Measurements from ENCODE around the gene KRTAP10-1.
"Not testable (repeated sequence)": the region's sequence is repeated elsewhere in the genome, so short reads cannot be mapped to it uniquely, and the experiment has no call there.

Gene KRTAP10-1

DNA sequence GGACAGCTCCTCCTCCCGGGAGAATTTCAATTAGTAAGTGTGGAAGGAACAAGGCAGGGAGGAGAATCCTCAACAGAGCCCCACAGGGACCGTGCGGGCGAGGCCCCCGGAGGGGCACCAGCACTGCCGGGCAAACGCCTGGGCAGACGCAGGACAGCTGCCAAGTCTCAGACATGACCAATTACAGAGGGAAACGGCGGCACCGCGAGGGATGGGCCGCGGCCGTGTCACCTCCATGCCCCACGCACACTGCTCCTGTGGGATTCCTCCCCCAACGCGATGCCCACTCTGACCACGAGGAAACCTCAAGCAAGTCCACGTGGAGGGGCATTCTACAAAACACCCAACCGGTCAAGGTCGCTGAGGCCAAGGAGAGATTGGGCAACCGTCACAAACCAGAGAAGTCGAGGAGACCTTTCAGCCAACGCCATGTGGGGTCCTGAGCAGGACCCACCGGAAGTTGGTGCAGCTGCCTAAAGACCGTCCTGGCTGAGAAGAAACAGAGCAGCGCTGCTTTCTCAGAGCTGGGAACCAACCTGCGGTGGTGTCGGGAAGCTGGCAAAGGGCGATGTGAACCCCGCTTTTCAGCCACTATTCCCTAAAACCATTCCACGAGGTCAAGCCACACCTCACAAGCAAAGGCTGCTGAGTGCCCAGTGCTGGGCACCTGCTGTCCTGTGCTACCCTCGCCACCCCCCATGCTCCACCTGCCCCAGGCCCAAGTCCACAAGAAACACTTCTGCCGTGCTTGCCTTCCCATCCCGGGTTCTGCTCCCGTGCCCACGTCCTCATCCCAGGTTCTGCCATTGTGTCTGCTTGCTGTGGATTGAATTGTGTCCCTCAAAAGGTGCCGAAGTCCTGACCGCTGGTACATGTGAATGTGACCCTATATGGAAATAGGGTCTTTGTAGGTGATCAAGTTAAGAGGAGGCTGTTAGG, 32.1 kb upstream of the KRTAP10-1 start:
- no peak for DNase-seq (ENCODE audit: low read depth in 1 of 2, low spot score in 1 of 2)

DNA sequence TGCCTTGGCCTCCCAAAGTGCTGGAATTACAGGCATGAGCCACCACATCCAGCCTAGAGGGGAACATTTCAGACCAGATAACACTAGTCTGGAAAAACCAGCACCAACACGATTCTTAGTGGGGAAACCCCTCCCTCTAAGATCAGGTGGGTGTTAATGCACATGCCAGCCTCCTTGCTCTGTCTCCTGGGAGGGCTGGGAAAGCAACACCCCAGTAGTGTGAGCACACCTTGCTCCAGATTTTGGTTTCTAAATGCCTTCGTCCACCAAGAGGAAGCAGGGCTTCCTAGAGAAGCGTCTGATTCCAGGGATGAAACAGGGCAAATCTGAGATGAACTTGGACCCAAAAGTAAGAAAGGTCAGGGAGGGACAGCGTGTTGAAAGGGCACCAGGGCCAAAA, 31.3 kb upstream of the KRTAP10-1 start:
- no peak for DNase-seq (ENCODE audit: low read depth in 1 of 2, low spot score in 1 of 2)

DNA sequence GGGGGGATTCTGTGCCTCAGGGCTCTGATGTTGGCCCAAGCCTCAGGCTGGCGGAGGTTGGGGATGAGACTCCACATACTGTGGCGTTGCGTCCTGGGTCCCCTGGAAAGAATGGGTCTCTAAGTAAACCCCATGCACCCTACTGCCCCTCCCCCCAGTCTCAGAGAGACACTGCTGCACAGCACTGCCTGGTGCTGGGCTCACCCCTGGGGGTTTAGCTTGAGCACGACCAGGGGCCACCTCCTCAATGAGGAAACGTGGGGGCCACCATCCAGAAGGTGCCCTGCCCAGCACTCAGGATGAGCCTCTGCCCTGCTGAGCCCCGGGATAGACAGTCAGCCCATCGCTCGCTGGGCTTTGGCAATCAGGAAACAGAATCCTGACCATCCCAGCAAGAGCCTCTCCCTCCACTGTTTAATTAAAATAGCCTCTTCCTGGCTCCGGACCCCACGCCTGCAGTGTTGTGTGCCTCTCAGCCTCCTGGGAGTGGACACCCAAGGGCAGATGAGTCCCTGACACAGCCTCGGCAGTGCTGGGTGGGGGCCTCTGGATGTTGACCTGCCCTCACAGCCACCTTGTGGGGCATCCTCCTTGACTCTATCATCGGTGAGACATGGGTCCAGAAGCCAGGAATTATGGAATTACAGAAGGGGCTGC, 30.0 kb upstream of the KRTAP10-1 start:
- no peak for DNase-seq (ENCODE audit: low read depth in 1 of 2, low spot score in 1 of 2)

GRCh38 chr21:44568667-44569556, 28.9 kb upstream of the KRTAP10-1 start:
- no peak for DNase-seq (ENCODE audit: low read depth in 1 of 2, low spot score in 1 of 2)

GRCh38 chr21:44568261-44568660, 28.3 kb upstream of the KRTAP10-1 start:
- DNase-seq (ENCODE audit: low read depth in 1 of 2, low spot score in 1 of 2), result no peak

GRCh38 chr21:44567481-44568171, 27.6 kb upstream of the KRTAP10-1 start:
- no peak for DNase-seq (ENCODE audit: low read depth in 1 of 2, low spot score in 1 of 2)

DNA sequence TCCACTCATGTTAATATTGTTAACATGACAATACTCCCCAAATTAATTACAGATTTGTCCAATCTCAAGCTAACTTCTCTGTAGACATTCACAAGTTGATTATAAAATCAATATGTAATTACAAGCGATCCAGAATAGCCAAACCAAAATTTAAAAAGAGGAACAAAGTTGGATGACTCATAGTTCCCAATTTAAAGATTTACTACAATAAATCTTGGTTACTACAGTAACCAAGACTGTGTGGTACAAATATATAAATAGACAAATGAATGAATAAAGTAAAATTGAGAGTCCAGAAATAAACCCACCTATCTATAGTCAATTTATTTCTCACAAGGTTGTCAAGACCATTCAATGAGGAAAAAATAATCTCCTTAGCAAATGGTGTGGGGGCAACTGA, 26.4 kb upstream of the KRTAP10-1 start:
- no peak for DNase-seq (ENCODE audit: low read depth in 1 of 2, low spot score in 1 of 2)

- DNase-seq (ENCODE audit: low read depth in 1 of 2, low spot score in 1 of 2), result no peak
Measured at GRCh38 chr21:44564886-44565598, 25.0 kb upstream of the KRTAP10-1 start.

- DNase-seq (ENCODE audit: low read depth in 1 of 2, low spot score in 1 of 2), result no peak
Measured at GRCh38 chr21:44564099-44564498, 24.1 kb upstream of the KRTAP10-1 start.

DNA sequence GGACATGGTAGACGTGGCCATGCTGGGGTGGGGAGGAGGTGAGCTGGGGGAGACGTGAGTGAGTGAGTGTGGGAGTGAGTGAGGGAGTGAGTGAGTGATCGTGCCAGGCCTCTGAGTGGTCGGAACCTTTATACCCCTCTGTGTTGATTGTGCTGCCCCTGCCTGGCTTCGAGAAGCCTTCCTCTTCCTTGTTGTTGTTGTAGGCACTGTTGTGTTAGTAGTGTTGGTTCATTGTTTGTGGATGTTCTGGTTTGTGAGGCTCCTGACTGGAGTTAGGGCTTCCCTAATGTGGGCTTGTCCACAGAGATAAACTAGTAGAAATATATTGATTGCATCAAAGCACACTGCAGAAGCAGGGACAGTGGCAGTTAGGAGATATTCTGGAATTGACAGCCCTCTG, 18.7 kb upstream of the KRTAP10-1 start, which contains the start of gene KRTAP10-3:
Gene KRTAP10-3, minus strand, starts transcription at position 101 of the 400 bp plus-strand sequence. Its CDS starts 80 bp downstream, at position 21.
- no peak for DNase-seq (ENCODE audit: low read depth in 1 of 2, low spot score in 1 of 2)

DNA sequence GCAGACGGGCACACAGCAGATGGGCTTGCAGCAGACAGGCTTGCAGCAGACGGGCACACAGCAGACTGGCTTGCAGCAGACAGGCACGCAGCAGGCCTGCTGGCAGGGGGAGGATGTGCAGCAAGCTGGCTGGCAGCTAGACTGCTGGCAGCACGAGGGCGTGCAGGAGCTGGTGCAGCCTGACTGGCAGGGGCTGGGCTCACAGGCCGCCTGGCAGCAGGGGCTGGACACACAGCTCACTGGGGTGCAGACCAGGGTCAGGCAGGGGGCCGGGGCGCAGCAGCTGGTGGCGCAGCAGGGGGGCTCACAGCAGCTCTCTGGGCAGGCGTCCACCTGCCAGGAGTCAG, 18.3 kb upstream of the KRTAP10-1 start:
- not testable (repeated sequence) for DNase-seq (ENCODE audit: low read depth in 1 of 2, low spot score in 1 of 2)

DNA sequence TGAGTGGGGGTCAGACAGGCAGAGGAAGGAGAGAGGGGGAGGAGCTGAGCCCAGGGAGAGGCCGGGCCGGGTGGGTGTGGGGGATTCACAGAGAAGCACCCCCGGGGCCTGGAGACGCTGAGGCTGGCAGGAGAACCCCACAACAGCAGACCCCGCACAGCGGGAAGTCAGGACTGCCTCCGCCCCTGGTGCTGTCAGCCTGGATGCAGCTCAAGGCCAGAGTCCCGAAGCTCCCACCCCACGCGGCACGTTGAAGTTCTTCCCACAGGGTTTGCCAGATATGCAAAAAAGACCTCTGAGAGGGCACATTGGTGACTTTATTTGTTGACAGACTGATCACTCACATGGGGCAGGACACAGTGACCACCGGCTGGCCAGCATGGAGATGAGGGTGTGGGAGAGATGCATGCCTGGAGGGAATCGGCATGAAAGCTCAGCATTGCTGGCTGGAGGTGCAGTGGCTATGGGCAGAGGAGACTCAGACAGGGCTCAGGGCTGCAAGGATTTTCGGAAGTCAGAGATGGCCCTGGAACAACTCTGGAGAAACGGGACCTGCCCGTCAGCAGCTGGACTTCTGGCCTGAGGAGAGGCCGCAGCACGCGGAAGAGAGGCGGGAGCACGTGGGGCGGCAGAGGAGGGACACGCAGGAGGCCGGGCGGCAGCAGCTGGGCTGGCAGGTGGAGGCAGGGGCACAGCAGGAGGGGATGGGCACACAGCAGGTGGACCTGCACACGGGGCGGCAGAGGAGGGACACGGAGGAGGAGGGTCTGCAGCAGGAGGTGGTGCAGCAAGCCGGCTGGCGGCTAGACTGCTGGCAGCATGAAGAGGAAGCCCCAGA, 17.7 kb upstream of the KRTAP10-1 start:
- DNase-seq (ENCODE audit: low read depth in 1 of 2, low spot score in 1 of 2), result no peak

- no peak for DNase-seq (ENCODE audit: low read depth in 1 of 2, low spot score in 1 of 2)
Measured at GRCh38 chr21:44556879-44557278, 16.9 kb upstream of the KRTAP10-1 start.

- no peak for DNase-seq (ENCODE audit: low read depth in 1 of 2, low spot score in 1 of 2)
Measured at GRCh38 chr21:44555200-44555875, 15.3 kb upstream of the KRTAP10-1 start.

- DNase-seq (ENCODE audit: low read depth in 1 of 2, low spot score in 1 of 2), result no peak
Measured at GRCh38 chr21:44552681-44553080, 12.7 kb upstream of the KRTAP10-1 start.

DNA sequence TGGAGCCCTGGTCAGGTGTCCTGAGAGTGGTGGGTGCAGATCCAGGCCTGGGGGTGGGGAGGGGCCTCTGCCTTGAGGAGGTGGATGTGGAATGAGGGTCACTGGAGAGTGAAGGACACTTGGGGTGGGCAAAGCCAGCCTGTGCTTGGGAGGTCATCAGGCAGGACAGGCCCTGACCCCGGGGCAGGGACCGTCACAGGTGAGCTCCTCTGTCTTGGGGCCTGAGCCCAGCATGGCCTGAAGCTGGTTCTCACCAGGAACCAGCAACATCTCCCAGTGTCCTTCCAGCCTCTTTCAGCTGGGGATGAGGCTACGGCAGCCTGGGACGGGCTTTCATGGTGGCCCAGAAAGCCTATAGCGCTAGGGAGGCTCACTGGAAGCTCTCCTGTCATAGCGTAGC, 12.1 kb upstream of the KRTAP10-1 start:
- DNase-seq (ENCODE audit: low read depth in 1 of 2, low spot score in 1 of 2), result no peak

GRCh38 chr21:44551340-44551961, 11.5 kb upstream of the KRTAP10-1 start, which contains the start of gene KRTAP10-2:
Gene KRTAP10-2, minus strand, starts transcription at chr21:44551505. Its CDS starts 47 bp downstream, at chr21:44551458.
- DNase-seq (ENCODE audit: low read depth in 1 of 2, low spot score in 1 of 2), result no peak

- DNase-seq (ENCODE audit: low read depth in 1 of 2, low spot score in 1 of 2), result no peak
Measured at GRCh38 chr21:44550807-44551206, 10.8 kb upstream of the KRTAP10-1 start.

Data from activated CD4-positive, alpha-beta T cell treated with anti-CD3 and anti-CD28 coated beads, Interleukin-2, amount 50 U/mL, for 24 hours (primary cell).